Endodermal cell (in vitro differentiated cells): Measurements from ENCODE around the gene TSEN54. TPM values are rescaled to one million over a fixed set of nuclear protein-coding genes. Genes with fewer than 3 reads are reported as not detected.
"Not testable (repeated sequence)": the region's sequence is repeated elsewhere in the genome, so short reads cannot be mapped to it uniquely, and the experiment has no call there.

Source experiments
- DNase-seq: peaks from one replicate; pipeline ENCODE4 v3.0.0-alpha.2; 2017
- H3K27ac ChIP-seq: 2 replicates; pipeline ENCODE4 v1.5.1; 2013; ENCODE audit warnings: mild to moderate bottlenecking, low read depth, low read length, moderate library complexity
- H3K27me3 ChIP-seq: 2 replicates; pipeline ENCODE4 v1.6.1; 2013; ENCODE audit warnings: mild to moderate bottlenecking, low read length, moderate library complexity; ENCODE audit not compliant: insufficient read depth, control insufficient read depth, poor library complexity, severe bottlenecking
- H3K36me3 ChIP-seq: 2 replicates; pipeline ENCODE4 v1.7.0; 2013; ENCODE audit warnings: mild to moderate bottlenecking, low read length, moderate library complexity; ENCODE audit not compliant: control insufficient read depth, insufficient read depth
- H3K4me1 ChIP-seq: one replicate; pipeline ENCODE4 v1.7.0; 2013; ENCODE audit warnings: low read length; ENCODE audit not compliant: control insufficient read depth, insufficient read depth
- H3K4me3 ChIP-seq: 2 replicates; pipeline ENCODE4 v1.5.1; 2013; ENCODE audit warnings: mild to moderate bottlenecking, low read length, moderate library complexity
- H3K9ac ChIP-seq: 2 replicates; pipeline ENCODE4 v1.6.1; 2013; ENCODE audit warnings: mild to moderate bottlenecking, low read length, moderate library complexity; ENCODE audit not compliant: poor library complexity, severe bottlenecking; ENCODE audit errors: extremely low read depth
- H3K9me3 ChIP-seq: 2 replicates; pipeline ENCODE4 v1.6.1; 2013; ENCODE audit warnings: mild to moderate bottlenecking, low read length, moderate library complexity; ENCODE audit not compliant: control insufficient read depth
- H3K27ac Mint-ChIP-seq: 2 replicates; pipeline ENCODE4 v1.8.0; 2020; ENCODE audit warnings: mixed read lengths
- H3K27me3 Mint-ChIP-seq: 2 replicates; pipeline ENCODE4 v1.8.0; 2021; ENCODE audit warnings: mild to moderate bottlenecking, mixed read lengths; ENCODE audit not compliant: insufficient read depth
- H3K36me3 Mint-ChIP-seq: 2 replicates; pipeline ENCODE4 v1.8.0; 2020; ENCODE audit warnings: low read depth, mixed read lengths
- H3K4me1 Mint-ChIP-seq: 2 replicates; pipeline ENCODE4 v1.8.0; 2020; ENCODE audit warnings: mixed read lengths
- H3K4me3 Mint-ChIP-seq: 2 replicates; pipeline ENCODE4 v1.8.0; 2020; ENCODE audit warnings: mild to moderate bottlenecking, moderate library complexity, mixed read lengths
- H3K9me3 Mint-ChIP-seq: 2 replicates; pipeline ENCODE4 v1.8.0; 2020; ENCODE audit warnings: mild to moderate bottlenecking, mixed read lengths
- WGBS, 2 experiments: methylation state at CpG; one replicate each; pipeline versions ENCODE4 v1.1.5 to v1.1.7; 2013; ENCODE audit warnings: missing lambda C conversion rate in 2 of 2, mixed read lengths in 1 of 2; ENCODE audit not compliant: insufficient coverage in 1 of 2, insufficient read length in 1 of 2; 5-methylcytosine and 5-hydroxymethylcytosine counted together
- total RNA-seq, 2 donors: library from RNA; stranded (reverse); fragmentation: NEBNext Ultra II Directional in 1 of 2; extraction: Animal tissue kit (Norgen Biotek cat#: 25700) in 1 of 2; gene quantifications; 2 replicates in 1 of 2; 3 replicates in 1 of 2; pipeline ENCODE4 v1.2.1, GENCODE V29; 2021
- TF ChIP-seq, protein P1 (sequence below): fragments of 200-600 bp; sonication (generic); conservative IDR thresholded peaks from 2 replicates; pipeline ENCODE4 v1.5.0; 2021; ENCODE audit warnings: antibody characterized with exemption, mild to moderate bottlenecking

The TSEN54 gene
- total RNA-seq, 2 donors from 2014 or later = 37.7 to 39.1 TPM

DNA sequence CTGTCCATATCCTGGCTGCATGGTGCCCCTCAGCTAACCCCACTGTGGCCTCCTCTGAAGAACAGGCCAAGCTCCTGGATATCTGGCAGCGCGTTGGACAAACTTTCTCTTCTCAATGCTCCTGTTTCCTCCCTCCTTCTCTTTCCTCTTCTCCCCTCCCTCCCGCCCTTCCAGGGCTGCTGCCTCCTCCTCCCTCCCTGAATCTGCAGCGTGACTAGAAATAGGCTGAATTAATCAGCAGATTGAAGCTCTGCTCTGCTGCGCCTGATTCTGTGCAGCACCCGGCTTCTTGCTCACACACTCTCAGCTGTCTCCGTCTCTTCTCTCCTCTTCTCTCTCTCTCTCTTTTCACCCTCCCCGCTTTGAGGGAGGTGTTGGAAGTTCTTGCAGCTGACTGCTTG, 40.1 kb upstream of the TSEN54 start:
- H3K4me1 ChIP-seq = peaks cover 3% of the 10 kb centered on the region
- Mint-ChIP-seq H3K27ac (no peak overlapping the region), H3K36me3 (peaks cover 37% of the 10 kb centered on the region), H3K4me1 (peaks cover 23% of the 10 kb centered on the region), H3K4me3 (no peak overlapping the region), H3K9me3 (no peaks in the 10 kb centered on the region), H3K27me3 (peaks cover 47% of the 10 kb centered on the region)
- H3K9me3 ChIP-seq = no peaks in the 10 kb centered on the region
- DNase-seq = no peak
- TF ChIP-seq, protein P1, sequence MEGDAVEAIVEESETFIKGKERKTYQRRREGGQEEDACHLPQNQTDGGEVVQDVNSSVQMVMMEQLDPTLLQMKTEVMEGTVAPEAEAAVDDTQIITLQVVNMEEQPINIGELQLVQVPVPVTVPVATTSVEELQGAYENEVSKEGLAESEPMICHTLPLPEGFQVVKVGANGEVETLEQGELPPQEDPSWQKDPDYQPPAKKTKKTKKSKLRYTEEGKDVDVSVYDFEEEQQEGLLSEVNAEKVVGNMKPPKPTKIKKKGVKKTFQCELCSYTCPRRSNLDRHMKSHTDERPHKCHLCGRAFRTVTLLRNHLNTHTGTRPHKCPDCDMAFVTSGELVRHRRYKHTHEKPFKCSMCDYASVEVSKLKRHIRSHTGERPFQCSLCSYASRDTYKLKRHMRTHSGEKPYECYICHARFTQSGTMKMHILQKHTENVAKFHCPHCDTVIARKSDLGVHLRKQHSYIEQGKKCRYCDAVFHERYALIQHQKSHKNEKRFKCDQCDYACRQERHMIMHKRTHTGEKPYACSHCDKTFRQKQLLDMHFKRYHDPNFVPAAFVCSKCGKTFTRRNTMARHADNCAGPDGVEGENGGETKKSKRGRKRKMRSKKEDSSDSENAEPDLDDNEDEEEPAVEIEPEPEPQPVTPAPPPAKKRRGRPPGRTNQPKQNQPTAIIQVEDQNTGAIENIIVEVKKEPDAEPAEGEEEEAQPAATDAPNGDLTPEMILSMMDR = no peak
- WGBS, 2 experiments = 69 to 91% methylated on average over 5 to 8 of the region's 8 CpGs
- H3K9ac ChIP-seq = no peak overlapping the region
- H3K27me3 ChIP-seq = peaks cover 45% of the 10 kb centered on the region
- no peak overlapping the region for H3K4me3 ChIP-seq
- H3K36me3 ChIP-seq = peaks cover 15% of the 10 kb centered on the region
- H3K27ac ChIP-seq = peak overlapping the region; percentile 68

DNA sequence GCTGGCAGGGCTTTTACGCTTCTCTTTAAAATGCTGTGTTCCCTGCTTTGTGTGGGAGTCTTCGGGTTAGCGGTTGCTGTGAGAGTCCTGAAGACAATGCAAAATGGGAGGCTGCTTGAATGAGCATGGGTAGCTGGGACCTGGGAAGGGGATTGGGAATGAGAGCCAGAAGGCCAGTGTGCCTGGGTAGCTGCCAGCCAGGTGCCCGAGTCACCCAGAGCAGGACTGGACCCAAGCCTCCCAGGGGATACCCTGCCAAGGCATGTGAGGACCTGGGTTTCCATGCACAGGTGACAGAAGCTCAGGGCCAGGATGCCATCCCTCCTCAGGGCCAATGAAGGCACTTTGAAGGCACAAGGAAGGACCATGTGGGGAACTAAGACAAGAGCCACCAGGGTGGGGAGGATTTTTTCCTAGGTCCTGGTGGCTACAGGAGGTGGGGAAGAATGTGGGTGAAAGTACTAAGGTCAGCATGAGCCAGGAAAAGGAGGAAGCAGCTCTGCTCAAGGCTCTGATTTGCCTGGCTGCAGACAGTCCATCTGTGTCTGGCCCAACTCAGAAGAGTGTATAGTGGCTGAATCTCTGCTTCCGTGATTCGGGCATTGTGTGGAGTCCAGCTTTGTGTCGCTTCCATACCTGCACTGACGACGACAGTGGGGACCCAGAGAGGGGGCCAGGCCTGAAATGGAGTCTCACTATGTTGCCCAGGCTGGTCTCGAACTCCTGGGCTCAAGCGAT, 39.4 kb upstream of the TSEN54 start:
- Histone ChIP-seq H3K9me3 (no peaks in the 10 kb centered on the region), H3K9ac (no peak overlapping the region), H3K27ac (peak overlapping the region; percentile 68), H3K27me3 (peaks cover 51% of the 10 kb centered on the region), H3K36me3 (peaks cover 15% of the 10 kb centered on the region), H3K4me3 (no peak overlapping the region), H3K4me1 (peaks cover 7% of the 10 kb centered on the region)
- H3K27ac Mint-ChIP-seq = no peak overlapping the region
- WGBS, 2 experiments = 82 to 84% methylated on average over 11 of the region's 11 CpGs
- DNase-seq = peak; percentile 35
- TF ChIP-seq, protein P1 = no peak
- peaks cover 54% of the 10 kb centered on the region for H3K27me3 Mint-ChIP-seq
- no peak overlapping the region for H3K4me3 Mint-ChIP-seq
- H3K4me1 Mint-ChIP-seq = peaks cover 29% of the 10 kb centered on the region
- H3K36me3 Mint-ChIP-seq = peaks cover 33% of the 10 kb centered on the region
- H3K9me3 Mint-ChIP-seq = no peaks in the 10 kb centered on the region

DNA sequence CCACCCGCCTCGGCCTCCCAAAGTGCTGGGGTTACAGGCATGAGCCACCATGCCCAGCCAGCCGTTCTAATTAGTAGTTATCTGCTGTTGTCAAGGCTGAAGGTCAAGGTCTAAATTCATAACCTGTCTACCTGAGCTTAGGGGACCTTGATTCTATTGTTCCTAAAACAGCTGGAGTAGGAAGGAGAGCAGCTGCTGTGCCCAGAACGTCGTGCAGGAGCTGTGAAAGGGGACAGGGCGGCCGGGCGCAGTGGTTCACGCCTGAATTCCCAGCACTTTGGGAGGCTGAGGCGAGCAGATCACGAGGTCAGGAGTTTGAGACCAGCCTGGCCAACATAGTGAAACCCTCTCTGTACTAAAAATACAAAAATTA, 38.9 kb upstream of the TSEN54 start:
- H3K9me3 Mint-ChIP-seq, H3K9me3 ChIP-seq, H3K4me1 ChIP-seq, H3K27ac Mint-ChIP-seq, H3K4me3 ChIP-seq, H3K4me3 Mint-ChIP-seq, H3K36me3 ChIP-seq, H3K27ac ChIP-seq, H3K9ac ChIP-seq: not testable (repeated sequence)
- WGBS, 2 experiments = 91 to 98% methylated on average over 11 of the region's 11 CpGs
- Mint-ChIP-seq H3K36me3 (peaks cover 28% of the 10 kb centered on the region), H3K4me1 (peaks cover 29% of the 10 kb centered on the region), H3K27me3 (peaks cover 58% of the 10 kb centered on the region)
- peak; percentile 28 for DNase-seq
- H3K27me3 ChIP-seq = peaks cover 56% of the 10 kb centered on the region
